Measurements from ENCODE around the gene PLEKHG7. TPM values are rescaled to one million over a fixed set of nuclear protein-coding genes. Genes with fewer than 3 reads are reported as not detected.

The PLEKHG7 gene
- total and polyA plus RNA-seq, 10 of the 15 experiments (the other 5 are each of a cell fraction or from before 2014, with no cell fraction given): 0.16 to 1.3 (median 0.65) TPM; not detected in 1

- Histone ChIP-seq H3K79me2 (ENCODE audit: control insufficient read depth, insufficient read depth, low read length) (no peaks in the 10 kb centered on the region), H3K4me1 (ENCODE audit: control insufficient read depth, insufficient read depth, low read length) (peaks cover under 1% of the 10 kb centered on the region; the same call in 1 of the 2 replicates), H3K4me3 (no peak overlapping the region), H3K27me3 (replicated peaks in 1 of 2; ENCODE audit: control insufficient read depth in 2 of 2, insufficient read depth in 2 of 2, low read length in 1 of 2) (no peaks in the 10 kb centered on the region), H3K27ac (ENCODE audit: control insufficient read depth, insufficient read depth) (no peak overlapping the region), H3K9me3 (replicated peaks; ENCODE audit: control insufficient read depth, insufficient read depth, low read length) (no peaks in the 10 kb centered on the region), H3K36me3 (ENCODE audit: control insufficient read depth in 2 of 2, insufficient read depth in 2 of 2, low read length in 1 of 2) (peaks cover 0 to 17% of the 10 kb centered on the region in 2 experiments; a peak in 2 of 4 replicates), H4K20me1 (ENCODE audit: control insufficient read depth, insufficient read depth) (no peaks in the 10 kb centered on the region), H3K4me2 (ENCODE audit: control insufficient read depth, insufficient read depth) (no peak overlapping the region), H2AFZ (ENCODE audit: control insufficient read depth, low read depth, low read length) (no peak overlapping the region), H3K9ac (ENCODE audit: control insufficient read depth, insufficient read depth, low read length) (no peak overlapping the region)
- ChIA-PET POLR2A (no interaction called here), SMC1A (ENCODE audit: uncharacterized antibody, unreplicated experiment) (interaction anchor here (0.6 to 2.2 kb wide), 2 partner anchors 8 to 153 kb away, joined by 4 to 15 read pairs; no protein-coding TSS in a partner anchor), CTCF (interaction anchor here (1.4 kb wide), 1 partner anchor 154 kb away, joined by 3 read pairs; the partner anchor contains the start of gene EEA1), RAD21 (ENCODE audit: unreplicated experiment) (interaction anchor here (0.6 to 1.6 kb wide), 3 partner anchors 10 to 1077 kb away, joined by 3 to 4 read pairs (median 3); no protein-coding TSS in a partner anchor)
- TF ChIP-seq NFYA (IDR thresholded peaks at IDR 0.05; ENCODE audit: borderline replicate concordance, low read depth, low read length): no peak
- TF ChIP-seq GATAD2B (conservative IDR thresholded peaks at IDR 0.05; ENCODE audit: low read depth): no peak
- TF ChIP-seq POLR2AphosphoS5 (IDR thresholded peaks at IDR 0.05; ENCODE audit: low read length): no peak
- no peak for TF ChIP-seq CBX3 (IDR thresholded peaks at IDR 0.05; ENCODE audit: borderline replicate concordance, low read depth)
- FAIRE-seq: no peak
- no peak for DNase-seq (ENCODE audit: low read depth, low spot score)
- in situ Hi-C loops (cut with MboI) (no loop called here), intact Hi-C loops (cut with micrococcal nuclease; ENCODE audit: unreplicated experiment) (no loop called here)
- no peak for ATAC-seq
- no TSS peak for BruUV-seq (replicated peaks)
These were observed 72.6 kb downstream of the PLEKHG7 start for GRCh38 chr12:92775416-92775815.

GRCh38 chr12:92778525-92778924, 75.7 kb downstream of the PLEKHG7 start:
- Histone ChIP-seq H2AFZ (ENCODE audit: control insufficient read depth, low read depth, low read length) (no peak overlapping the region), H3K27ac (ENCODE audit: control insufficient read depth, insufficient read depth) (no peak overlapping the region), H3K27me3 (replicated peaks in 1 of 2; ENCODE audit: control insufficient read depth in 2 of 2, insufficient read depth in 2 of 2, low read length in 1 of 2) (no peaks in the 10 kb centered on the region), H3K79me2 (ENCODE audit: control insufficient read depth, insufficient read depth, low read length) (no peaks in the 10 kb centered on the region), H3K4me3 (no peak overlapping the region), H3K4me1 (ENCODE audit: control insufficient read depth, insufficient read depth, low read length) (no peaks in the 10 kb centered on the region), H3K4me2 (ENCODE audit: control insufficient read depth, insufficient read depth) (no peak overlapping the region), H3K36me3 (ENCODE audit: control insufficient read depth in 2 of 2, insufficient read depth in 2 of 2, low read length in 1 of 2) (peaks cover 2 to 20% of the 10 kb centered on the region in 2 experiments; a peak in 3 of 4 replicates), H3K9me3 (replicated peaks; ENCODE audit: control insufficient read depth, insufficient read depth, low read length) (no peaks in the 10 kb centered on the region), H4K20me1 (ENCODE audit: control insufficient read depth, insufficient read depth) (no peaks in the 10 kb centered on the region), H3K9ac (ENCODE audit: control insufficient read depth, insufficient read depth, low read length) (no peak overlapping the region)
- RAD21 ChIA-PET (ENCODE audit: unreplicated experiment): interaction anchor here (0.5 to 0.7 kb wide), 2 partner anchors 9 to 577 kb away, joined by 3 read pairs; no protein-coding TSS in a partner anchor
- DNase-seq (ENCODE audit: low read depth, low spot score): no peak
- CTCF ChIA-PET: interaction anchor here (1.0 to 1.6 kb wide), 3 partner anchors 8 to 619 kb away, joined by 3 to 4 read pairs (median 4); no protein-coding TSS in a partner anchor
- no peak for FAIRE-seq
- ATAC-seq: no peak
- POLR2A ChIA-PET: interaction anchor here (0.7 to 0.9 kb wide), 2 partner anchors 373 to 608 kb away, joined by 3 read pairs; no protein-coding TSS in a partner anchor
- 92% methylated on average over 3 of the region's 3 CpGs for WGBS (ENCODE audit: insufficient coverage, insufficient replicate concordance, low lambda C conversion rate, missing lambda C conversion rate)
- BruUV-seq (replicated peaks): no TSS peak
- SMC1A ChIA-PET (ENCODE audit: uncharacterized antibody, unreplicated experiment): interaction anchor here (0.7 to 1.3 kb wide), 8 partner anchors 9 to 1324 kb away, joined by 3 to 5 read pairs (median 3); no protein-coding TSS in a partner anchor
- in situ Hi-C loops (cut with MboI): no loop called here
- TF ChIP-seq CBFB (IDR thresholded peaks at IDR 0.05; ENCODE audit: low read depth) (no peak), HDAC6 (IDR thresholded peaks at IDR 0.05; ENCODE audit: unreplicated experiment) (no peak), STAT3 (IDR thresholded peaks at IDR 0.05; ENCODE audit: low read depth, low read length) (no peak), GABPA (IDR thresholded peaks at IDR 0.05; ENCODE audit: low read depth) (no peak)
- intact Hi-C loops (cut with micrococcal nuclease; ENCODE audit: unreplicated experiment): no loop called here
